T47D (cell line): ENCODE results near the gene MRPL36.

Experiments
- DNase-seq, 2 experiments: peaks; one replicate each; pipeline versions ENCODE4 v3.0.0 to v3.0.0-alpha.2; 2011 to 2012; ENCODE audit warnings: low read depth in 1 of 2, low spot score in 1 of 2
- JUND ChIP-seq: IDR thresholded peaks from 2 replicates; pipeline ENCODE4 v1.6.1; 2012; ENCODE audit warnings: low read depth
- in situ Hi-C: cut with HindIII; loops from 2 replicates; pipeline ENCODE4 v1.10.0; 2016; ENCODE audit warnings: low sequenced_read_pairs, low pct_unique_long_range_greater_than_20kb

MRPL36 gene

GRCh38 chr5:1765141-1765879 lies 34.3 kb downstream of the MRPL36 start:
- in situ Hi-C loops: no loop called here
- DNase-seq: no peak
- no peak for TF ChIP-seq JUND

DNA sequence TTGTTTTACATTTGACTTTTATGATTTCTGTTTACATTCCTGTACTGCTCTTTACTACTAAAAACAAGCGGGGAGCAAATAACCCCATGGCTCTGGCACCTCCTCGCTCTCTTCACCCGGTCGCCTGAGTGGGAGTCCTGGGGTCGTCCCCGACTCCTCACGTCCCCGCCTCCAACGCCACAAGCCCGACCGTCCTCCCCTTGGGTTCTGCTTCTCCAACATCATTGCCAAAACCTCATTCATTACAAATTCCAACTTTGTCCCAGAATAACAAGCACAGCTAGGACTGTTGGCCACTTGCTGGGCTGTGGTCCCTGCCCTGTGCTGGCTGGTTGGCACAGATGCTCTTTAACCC lies 35.1 kb downstream of the MRPL36 start:
- no peak for DNase-seq
- TF ChIP-seq JUND: no peak
- in situ Hi-C loops: no loop called here

DNA sequence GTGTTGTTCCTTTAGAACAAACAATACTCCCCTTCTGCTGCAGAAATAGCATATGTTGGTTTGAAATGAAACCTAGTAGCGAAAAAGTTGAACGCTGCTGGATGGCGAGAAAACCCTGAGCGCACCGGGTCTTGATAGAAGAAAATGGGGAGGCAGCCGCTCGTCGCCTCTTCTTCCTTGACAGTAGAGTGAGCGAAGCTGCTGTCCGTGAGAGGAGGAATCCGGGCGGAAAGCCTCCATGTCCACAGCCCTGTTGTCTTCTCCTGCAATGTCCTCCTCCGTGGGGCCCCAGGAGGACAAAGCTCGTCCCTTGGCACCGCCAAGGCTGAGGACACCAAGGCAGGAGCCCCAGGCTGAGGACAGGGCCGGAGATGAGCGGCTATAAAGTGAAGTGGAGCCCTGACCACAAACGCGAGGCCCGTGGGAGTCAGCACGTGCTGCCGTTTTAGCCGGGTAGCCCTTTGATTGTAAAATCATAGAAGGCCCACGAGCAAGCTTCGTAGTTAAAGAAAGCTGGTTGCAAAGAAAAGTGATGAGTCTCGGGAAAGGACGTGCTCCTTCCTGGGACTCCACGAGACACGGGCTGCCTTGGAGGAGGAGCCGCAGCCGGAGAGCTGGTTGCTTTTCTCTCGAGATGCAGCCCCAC lies 35.6 kb downstream of the MRPL36 start:
- in situ Hi-C loops: no loop called here
- TF ChIP-seq JUND: no peak
- no peak for DNase-seq

- in situ Hi-C loops: no loop called here
- TF ChIP-seq JUND: no peak
- peak; percentile 70 to 87 for DNase-seq
Measured at GRCh38 chr5:1763548-1763911, 36.1 kb downstream of the MRPL36 start.

- DNase-seq: no peak
- in situ Hi-C loops: no loop called here
- TF ChIP-seq JUND: no peak
Measured at GRCh38 chr5:1762883-1763547, 36.6 kb downstream of the MRPL36 start.

DNA sequence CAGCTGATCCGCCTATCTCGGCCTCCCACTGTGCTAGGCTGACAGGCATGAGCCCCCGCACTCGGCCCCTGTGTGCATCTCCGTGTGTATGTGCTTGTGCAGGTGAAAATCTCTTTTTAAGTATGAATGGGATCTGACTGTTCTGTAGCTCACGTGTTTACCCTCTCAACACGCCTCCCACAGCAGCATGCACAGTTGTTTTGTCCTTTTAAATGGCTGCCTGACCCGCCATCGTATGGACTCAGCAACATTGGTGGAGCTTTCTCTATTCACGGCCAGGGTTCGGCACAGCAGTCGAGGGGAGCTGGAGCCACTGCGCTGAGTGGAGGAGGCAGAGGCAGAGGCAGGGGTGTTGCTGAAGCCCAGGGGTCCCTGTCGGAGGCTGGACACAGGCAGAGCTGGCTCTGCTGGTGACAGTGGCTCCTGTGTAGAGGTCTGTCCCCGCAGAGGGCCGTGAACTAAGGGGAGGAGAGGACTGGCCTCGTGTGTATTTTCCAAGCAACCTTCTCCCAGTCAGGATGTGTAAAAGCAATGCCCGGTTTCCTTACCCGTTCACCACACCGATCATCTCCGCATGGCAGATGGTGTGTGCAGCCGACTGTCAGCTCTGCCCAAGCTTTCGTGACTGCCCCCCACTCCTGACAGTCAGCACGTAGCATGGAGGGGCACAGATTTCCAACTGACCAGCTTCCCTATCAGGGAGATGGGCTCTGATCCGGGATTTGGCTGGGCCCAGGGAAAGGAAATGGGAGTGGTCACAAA lies 37.3 kb downstream of the MRPL36 start:
- in situ Hi-C loops: no loop called here
- no peak for DNase-seq
- TF ChIP-seq JUND: no peak

GRCh38 chr5:1761453-1761755 lies 38.2 kb downstream of the MRPL36 start:
- no peak for DNase-seq
- in situ Hi-C loops: no loop called here
- no peak for TF ChIP-seq JUND

DNA sequence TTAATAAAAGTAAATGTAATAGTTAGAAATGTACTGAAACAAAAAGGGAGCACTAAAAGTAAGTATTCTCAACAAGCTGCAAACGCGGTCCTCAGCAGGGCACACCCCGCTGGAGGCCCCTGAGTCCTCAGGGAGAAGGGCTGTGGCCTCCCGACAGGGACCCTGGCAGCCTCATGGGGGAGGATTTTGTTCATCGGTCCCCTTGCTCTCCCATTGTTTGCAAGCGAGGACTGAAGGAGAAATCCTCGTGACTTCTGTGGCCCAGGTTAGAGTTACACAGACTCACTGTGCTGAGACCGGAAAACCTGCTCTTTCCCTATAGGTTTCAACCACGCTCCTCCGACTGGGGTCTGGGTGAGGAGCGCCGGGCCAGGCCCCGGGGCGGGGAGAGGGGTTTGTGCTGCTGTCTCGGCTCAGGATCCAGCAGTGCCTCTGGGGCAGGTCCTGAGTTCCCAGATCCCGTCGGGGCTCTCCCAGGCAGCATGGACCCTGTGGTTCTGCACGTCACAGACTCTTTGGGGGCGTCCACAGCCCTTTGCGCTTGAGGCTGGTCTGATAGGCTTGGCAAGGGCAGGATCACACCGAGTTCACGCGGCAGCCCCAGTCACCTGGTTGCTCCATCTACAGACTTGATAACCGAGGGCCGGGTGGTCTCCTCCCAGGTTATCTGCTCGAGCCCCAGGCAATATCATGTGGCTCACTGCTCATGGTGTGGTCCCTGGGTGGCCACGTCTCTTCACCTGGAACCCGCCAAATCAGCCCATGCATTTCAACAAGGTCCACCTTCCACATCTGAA lies 38.8 kb downstream of the MRPL36 start:
- in situ Hi-C loops: no loop called here
- TF ChIP-seq JUND: no peak
- no peak for DNase-seq

DNA sequence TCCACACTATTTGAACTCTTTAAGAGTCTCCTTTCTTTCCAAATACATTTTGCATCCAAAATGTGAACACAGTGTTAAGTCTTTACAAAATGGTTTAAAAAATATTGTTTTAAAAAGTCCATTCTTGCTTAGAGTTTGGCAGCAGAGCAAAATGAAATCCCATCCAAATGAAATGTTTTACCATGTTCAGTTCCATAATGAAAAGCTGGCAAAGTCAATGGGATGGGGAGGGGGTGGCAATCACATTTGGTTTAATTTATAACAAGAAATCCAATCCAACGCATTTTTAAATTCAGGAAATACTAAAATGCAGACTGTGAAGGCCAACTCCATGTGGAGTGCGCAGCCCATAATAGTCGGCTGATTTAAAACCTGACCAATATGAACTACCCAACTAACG lies 39.4 kb downstream of the MRPL36 start:
- no peak for TF ChIP-seq JUND
- in situ Hi-C loops: no loop called here
- DNase-seq: no peak

GRCh38 chr5:1759378-1759970 lies 40.2 kb downstream of the MRPL36 start:
- in situ Hi-C loops: no loop called here
- TF ChIP-seq JUND: no peak

DNA sequence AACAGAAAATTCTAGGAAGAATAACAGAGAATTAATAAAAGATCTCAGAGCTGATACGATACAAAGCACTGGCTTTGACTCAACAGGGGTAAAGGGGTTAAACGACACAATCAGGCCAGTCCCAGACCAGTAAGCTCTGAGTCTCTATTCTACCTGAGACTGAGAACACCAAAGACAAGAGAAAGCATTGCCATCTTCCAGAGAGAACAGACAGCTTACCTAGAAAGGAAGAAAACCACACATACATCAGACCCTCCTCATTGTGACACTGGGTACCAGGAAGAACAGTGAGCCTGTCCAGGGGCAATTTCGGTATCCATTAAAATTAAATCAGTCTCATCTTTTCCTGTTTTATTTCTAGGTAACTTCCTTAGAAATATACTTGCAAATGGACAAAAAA lies 41.1 kb downstream of the MRPL36 start:
- no peak for DNase-seq
- in situ Hi-C loops: no loop called here
- TF ChIP-seq JUND: no peak

More at GRCh38 chr5:1759378-1759970, 40.2 kb downstream of the MRPL36 start:
- DNase-seq: no peak

DNA sequence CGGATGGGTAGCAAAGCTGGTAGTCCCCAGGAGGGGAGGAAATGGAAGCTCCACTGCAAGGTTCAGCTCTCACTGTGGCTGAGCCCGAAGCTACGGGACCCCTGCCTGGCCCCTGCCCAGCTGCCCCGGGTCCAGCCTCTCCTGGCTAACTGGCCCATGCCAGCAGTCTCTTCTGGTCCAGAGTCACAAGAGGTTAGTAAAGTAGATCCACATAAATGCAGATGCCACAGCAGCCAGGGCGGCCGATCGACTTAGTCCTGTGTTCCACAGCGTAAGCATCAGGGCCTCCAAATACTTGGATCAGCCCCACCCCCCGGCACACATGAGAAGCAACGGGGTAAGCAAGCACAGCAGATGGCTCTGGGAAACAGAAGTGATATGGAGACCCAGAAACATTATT lies 42.1 kb downstream of the MRPL36 start:
- no peak for TF ChIP-seq JUND
- no peak for DNase-seq
- in situ Hi-C loops: no loop called here
